MCF 10A (cell line): ENCODE results near the gene OSBPL2. TPM values are rescaled to one million over a fixed set of nuclear protein-coding genes. Genes with fewer than 3 reads are reported as not detected.

Experiments
- BruUV-seq: library from RNA; stranded (reverse); fragments of 400-500 nt; replicated peaks from 2 replicates; lab custom pipeline; 2021; lab: Mats Ljungman, UMichigan
- CTCF ChIA-PET: fragments of 300-600 bp; sonication (Branson Sonifier 250); formaldehyde crosslinking; extraction: SDS; loops from one replicate; lab custom pipeline; 2021; ENCODE audit warnings: antibody characterized with exemption, inconsistent platforms; lab: Yijun Ruan, JAX
- POLR2A ChIA-PET: fragments of 300-600, 350-650 bp; sonication (Branson Sonifier 250); formaldehyde crosslinking; extraction: SDS; loops from one replicate; lab custom pipeline; 2020; ENCODE audit warnings: antibody characterized with exemption, inconsistent platforms; lab: Yijun Ruan, JAX
- DNase-seq: peaks from one replicate; pipeline ENCODE4 v3.0.0-alpha.2; 2018; ENCODE audit not compliant: unreplicated experiment
- H3K27ac Mint-ChIP-seq: one replicate; pipeline ENCODE4 v1.8.0; 2022; ENCODE audit warnings: mild to moderate bottlenecking, low read depth, mixed read lengths; ENCODE audit not compliant: unreplicated experiment
- H3K27me3 Mint-ChIP-seq: one replicate; pipeline ENCODE4 v1.8.0; 2022; ENCODE audit warnings: mixed read lengths; ENCODE audit not compliant: insufficient read depth, unreplicated experiment
- H3K36me3 Mint-ChIP-seq: one replicate; pipeline ENCODE4 v1.8.0; 2022; ENCODE audit warnings: mild to moderate bottlenecking, moderate library complexity, mixed read lengths; ENCODE audit not compliant: insufficient read depth, unreplicated experiment
- H3K4me1 Mint-ChIP-seq: one replicate; pipeline ENCODE4 v1.8.0; 2022; ENCODE audit warnings: mixed read lengths; ENCODE audit not compliant: insufficient read depth, unreplicated experiment
- H3K4me3 Mint-ChIP-seq: one replicate; pipeline ENCODE4 v1.8.0; 2022; ENCODE audit warnings: mild to moderate bottlenecking, moderate library complexity, mixed read lengths; ENCODE audit not compliant: unreplicated experiment
- H3K9me3 Mint-ChIP-seq: one replicate; pipeline ENCODE4 v1.8.0; 2022; ENCODE audit warnings: mixed read lengths; ENCODE audit not compliant: unreplicated experiment
- intact Hi-C: fragments of 100-400 bp; cut with micrococcal nuclease; formaldehyde crosslinking; loops from 2 replicates; pipeline ENCODE4 v1.14.1; 2022
- total RNA-seq: library from RNA; stranded (reverse); gene quantifications from 2 replicates; pipeline ENCODE4 v1.2.3, GENCODE V29; 2022
- TF ChIP-seq, protein P1 (sequence below): fragments of 200-600 bp; IDR thresholded peaks from one replicate; pipeline ENCODE4 v1.8.0; 2022; ENCODE audit warnings: antibody characterized with exemption, mild to moderate bottlenecking; ENCODE audit not compliant: unreplicated experiment

OSBPL2 gene
- total RNA-seq, 1 experiment from 2014 or later = 38.8 TPM

DNA sequence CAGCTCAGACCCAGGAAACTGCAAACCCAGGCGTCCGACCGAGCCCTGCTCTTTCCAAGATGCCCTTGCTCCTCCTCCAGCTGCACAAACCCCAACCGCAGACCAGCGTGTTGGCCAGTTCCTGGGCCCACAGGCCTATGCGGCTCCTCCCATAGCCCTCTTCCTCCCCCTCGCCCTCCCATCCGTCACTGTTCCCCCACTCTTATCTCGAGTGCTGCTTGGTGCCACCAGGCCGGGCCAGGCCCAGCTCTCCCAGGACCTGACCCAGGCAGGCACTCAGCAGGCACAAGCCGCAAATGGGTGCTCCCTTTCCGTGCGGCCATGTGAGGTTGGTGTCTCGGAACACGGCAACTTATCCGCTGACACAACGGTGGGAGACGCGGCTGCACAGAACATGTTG lies 93.0 kb downstream of the OSBPL2 start:
- Mint-ChIP-seq H3K27me3 (no peaks in the 10 kb centered on the region), H3K9me3 (no peaks in the 10 kb centered on the region), H3K4me1 (no peaks in the 10 kb centered on the region), H3K36me3 (peaks cover 77% of the 10 kb centered on the region), H3K4me3 (no peak overlapping the region), H3K27ac (no peak overlapping the region)
- BruUV-seq = no TSS peak
- ChIA-PET POLR2A (interaction anchor here (0.6 to 4.1 kb wide), 4 partner anchors 9 to 48 kb away, joined by 3 to 16 read pairs (median 3); no protein-coding TSS in a partner anchor), CTCF (interaction anchor here (0.7 kb wide), 1 partner anchor 40 kb away, joined by 4 read pairs; no protein-coding TSS in a partner anchor)
- TF ChIP-seq, protein P1, sequence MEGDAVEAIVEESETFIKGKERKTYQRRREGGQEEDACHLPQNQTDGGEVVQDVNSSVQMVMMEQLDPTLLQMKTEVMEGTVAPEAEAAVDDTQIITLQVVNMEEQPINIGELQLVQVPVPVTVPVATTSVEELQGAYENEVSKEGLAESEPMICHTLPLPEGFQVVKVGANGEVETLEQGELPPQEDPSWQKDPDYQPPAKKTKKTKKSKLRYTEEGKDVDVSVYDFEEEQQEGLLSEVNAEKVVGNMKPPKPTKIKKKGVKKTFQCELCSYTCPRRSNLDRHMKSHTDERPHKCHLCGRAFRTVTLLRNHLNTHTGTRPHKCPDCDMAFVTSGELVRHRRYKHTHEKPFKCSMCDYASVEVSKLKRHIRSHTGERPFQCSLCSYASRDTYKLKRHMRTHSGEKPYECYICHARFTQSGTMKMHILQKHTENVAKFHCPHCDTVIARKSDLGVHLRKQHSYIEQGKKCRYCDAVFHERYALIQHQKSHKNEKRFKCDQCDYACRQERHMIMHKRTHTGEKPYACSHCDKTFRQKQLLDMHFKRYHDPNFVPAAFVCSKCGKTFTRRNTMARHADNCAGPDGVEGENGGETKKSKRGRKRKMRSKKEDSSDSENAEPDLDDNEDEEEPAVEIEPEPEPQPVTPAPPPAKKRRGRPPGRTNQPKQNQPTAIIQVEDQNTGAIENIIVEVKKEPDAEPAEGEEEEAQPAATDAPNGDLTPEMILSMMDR = no peak
- no peak for DNase-seq
- intact Hi-C loops = no loop called here

DNA sequence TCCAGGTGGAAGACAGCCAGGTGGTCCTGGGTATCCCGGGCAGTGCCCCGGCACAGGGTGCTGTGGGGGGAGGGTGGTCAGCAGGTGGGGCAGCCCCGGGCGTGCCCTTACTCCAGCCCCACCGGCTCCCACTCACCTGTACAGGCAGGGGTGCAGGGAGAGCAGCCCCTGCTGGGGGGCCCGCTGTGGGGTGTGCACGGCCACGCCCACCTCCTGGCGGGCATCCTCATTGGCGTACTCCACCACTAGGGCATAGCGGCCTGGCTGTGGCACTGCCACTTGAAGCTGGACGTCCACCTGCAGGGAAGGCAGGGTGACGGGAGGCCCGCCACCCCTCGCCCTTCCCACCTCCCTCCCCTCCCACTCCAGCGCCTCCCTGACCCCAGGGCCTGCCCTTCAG lies 94.1 kb downstream of the OSBPL2 start:
- H3K27me3 Mint-ChIP-seq = no peaks in the 10 kb centered on the region
- BruUV-seq = no TSS peak
- H3K27ac Mint-ChIP-seq = no peak overlapping the region

DNA sequence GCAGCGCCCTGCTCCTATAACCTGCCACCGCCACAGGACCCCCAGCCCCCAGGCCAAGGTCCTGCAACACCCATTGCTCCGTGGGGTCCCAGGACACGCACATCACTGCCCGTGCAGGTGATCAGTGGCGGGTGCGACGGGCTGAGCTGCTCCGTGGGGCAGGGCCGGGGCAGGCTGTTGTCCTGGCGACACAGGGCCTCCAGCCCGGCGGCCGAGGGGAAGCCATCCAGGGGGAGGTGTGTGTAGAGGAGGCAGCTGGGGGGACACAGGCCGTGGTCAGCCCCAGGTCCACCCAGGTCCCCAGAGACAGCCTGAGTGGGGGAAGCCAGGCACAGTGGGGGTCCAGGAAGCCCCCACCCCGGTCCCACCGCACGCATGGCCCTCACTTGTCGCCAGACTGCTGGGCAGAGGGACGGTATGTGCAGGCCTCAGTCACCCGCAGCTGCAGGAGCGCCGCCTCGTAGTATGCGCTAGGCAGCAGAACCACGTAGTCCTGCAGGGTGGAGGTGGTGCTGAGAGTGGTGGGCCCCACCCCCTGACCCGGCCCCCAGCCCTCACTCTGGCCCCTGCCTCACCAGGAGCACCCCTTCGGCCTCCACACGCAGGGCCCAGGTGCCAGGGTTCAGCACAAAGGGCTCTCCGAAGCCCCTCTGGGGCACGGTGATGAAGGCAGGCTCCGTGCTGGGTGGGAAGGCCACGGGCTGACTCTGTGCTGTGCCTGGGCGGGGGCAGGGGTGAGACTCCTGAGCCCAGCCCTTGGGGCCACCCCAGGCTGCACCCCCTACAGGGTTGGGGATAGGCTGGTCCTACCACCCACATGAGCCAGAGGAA lies 94.9 kb downstream of the OSBPL2 start:
- TF ChIP-seq, protein P1 = no peak
- H3K4me3 Mint-ChIP-seq = no peak overlapping the region
- POLR2A ChIA-PET = interaction anchor here (0.7 to 1.5 kb wide), 4 partner anchors 10 to 45 kb away, joined by 3 to 4 read pairs (median 3); no protein-coding TSS in a partner anchor
- H3K9me3 Mint-ChIP-seq = no peaks in the 10 kb centered on the region
- no peaks in the 10 kb centered on the region for H3K27me3 Mint-ChIP-seq
- no peak overlapping the region for H3K27ac Mint-ChIP-seq
- no peak for DNase-seq
- BruUV-seq = TSS peak; percentile 47
- no peaks in the 10 kb centered on the region for H3K4me1 Mint-ChIP-seq
- CTCF ChIA-PET = interaction anchor here (0.6 to 1.1 kb wide), 3 partner anchors 18 to 29 kb away, joined by 3 to 4 read pairs (median 4); no protein-coding TSS in a partner anchor
- H3K36me3 Mint-ChIP-seq = peaks cover 76% of the 10 kb centered on the region
- intact Hi-C loops = no loop called here

More for the DNA sequence above, 94.1 kb downstream of the OSBPL2 start:
- no peak overlapping the region for H3K4me3 Mint-ChIP-seq
- intact Hi-C loops = no loop called here
- H3K9me3 Mint-ChIP-seq = no peaks in the 10 kb centered on the region
- TF ChIP-seq, protein P1 = no peak
- ChIA-PET CTCF (interaction anchor here (0.7 to 1.1 kb wide), 3 partner anchors 18 to 23 kb away, joined by 3 to 4 read pairs (median 4); no protein-coding TSS in a partner anchor), POLR2A (interaction anchor here (1.0 to 1.5 kb wide), 3 partner anchors 13 to 26 kb away, joined by 3 to 4 read pairs (median 3); no protein-coding TSS in a partner anchor)
- peaks cover 77% of the 10 kb centered on the region for H3K36me3 Mint-ChIP-seq
- no peaks in the 10 kb centered on the region for H3K4me1 Mint-ChIP-seq
- DNase-seq = no peak
